Activated CD4-positive, alpha-beta T cell treated with anti-CD3 and anti-CD28 coated beads for 48 hours (primary cell): ENCODE data around the gene KIAA2012.

Source experiments
- DNase-seq: peaks from one replicate; pipeline ENCODE4 v3.0.0-alpha.2; 2020

KIAA2012 gene

GRCh38 chr2:202044777-202045176, 28.3 kb upstream of the KIAA2012 start:
- no peak for DNase-seq

GRCh38 chr2:202046572-202046971, 26.5 kb upstream of the KIAA2012 start:
- no peak for DNase-seq

- DNase-seq = no peak
These were observed 23.8 kb upstream of the KIAA2012 start for GRCh38 chr2:202049092-202049728.

- no peak for DNase-seq
These were observed 23.2 kb upstream of the KIAA2012 start for GRCh38 chr2:202049840-202050239.

- DNase-seq = no peak
These were observed 22.4 kb upstream of the KIAA2012 start for GRCh38 chr2:202050652-202051051.

GRCh38 chr2:202051499-202052161, 21.4 kb upstream of the KIAA2012 start:
- no peak for DNase-seq

GRCh38 chr2:202052235-202052634, 20.8 kb upstream of the KIAA2012 start:
- no peak for DNase-seq

- no peak for DNase-seq
These were observed 18.4 kb upstream of the KIAA2012 start for GRCh38 chr2:202054679-202055078.

GRCh38 chr2:202056611-202057010, 16.4 kb upstream of the KIAA2012 start:
- DNase-seq = no peak

- DNase-seq = no peak
These were observed 12.8 kb upstream of the KIAA2012 start for GRCh38 chr2:202060218-202060617.

GRCh38 chr2:202061695-202062094, 11.4 kb upstream of the KIAA2012 start:
- no peak for DNase-seq

- peak; percentile 25 for DNase-seq
These were observed 8.7 kb upstream of the KIAA2012 start for GRCh38 chr2:202064171-202064880.

- no peak for DNase-seq
These were observed 8.2 kb upstream of the KIAA2012 start for GRCh38 chr2:202064881-202065230.

- DNase-seq = no peak
These were observed 7.2 kb upstream of the KIAA2012 start for GRCh38 chr2:202065876-202066275.

- DNase-seq = no peak
These were observed 6.2 kb upstream of the KIAA2012 start for GRCh38 chr2:202066875-202067274.

- DNase-seq = no peak
These were observed 5.5 kb upstream of the KIAA2012 start for GRCh38 chr2:202067589-202067988.

- DNase-seq = no peak
These were observed 3.6 kb upstream of the KIAA2012 start for GRCh38 chr2:202069170-202070067.

- no peak for DNase-seq
These were observed 1.9 kb upstream of the KIAA2012 start for GRCh38 chr2:202071107-202071506.

- DNase-seq = no peak
These were observed 829 bp upstream of the KIAA2012 start for GRCh38 chr2:202072226-202072625.

- no peak for DNase-seq
These were observed 1.3 kb downstream of the KIAA2012 start for GRCh38 chr2:202074324-202074723.

GRCh38 chr2:202079310-202079709, 6.3 kb downstream of the KIAA2012 start:
- no peak for DNase-seq

GRCh38 chr2:202084265-202084664, 11.2 kb downstream of the KIAA2012 start:
- no peak for DNase-seq

GRCh38 chr2:202088777-202089176, 15.7 kb downstream of the KIAA2012 start:
- no peak for DNase-seq
